GM12878 (cell line): ENCODE measurements around the gene PHKB. TPM values are rescaled to one million over a fixed set of nuclear protein-coding genes. Genes with fewer than 3 reads are reported as not detected.

Experiments
- ATAC-seq: fragments of 200-7000 bp; cut with Tn5 transposase; 3 replicates; pipeline ENCODE4 v1.9.1; 2020; ENCODE audit warnings: mild to moderate bottlenecking, moderate library complexity
- BruUV-seq: library from RNA; stranded (reverse); fragments of 400-500 nt; replicated peaks from 2 replicates; lab custom pipeline; 2021; lab: Mats Ljungman, UMichigan
- CTCF ChIA-PET: fragments of 300-600 bp; sonication (Branson Sonifier 250); formaldehyde crosslinking; extraction: SDS; loops from one replicate; lab custom pipeline; 2021; ENCODE audit warnings: inconsistent platforms; lab: Yijun Ruan, JAX
- POLR2A ChIA-PET: fragments of 350-600 bp; formaldehyde crosslinking; extraction: SDS; loops from one replicate; lab custom pipeline; 2021; ENCODE audit warnings: inconsistent platforms; lab: Charles Lee
- RAD21 ChIA-PET: fragments of 300-600 bp; sonication (Branson Sonifier 250); formaldehyde crosslinking; loops from one replicate; lab custom pipeline; 2023; ENCODE audit warnings: antibody characterized with exemption; ENCODE audit not compliant: unreplicated experiment; lab: Charles Lee
- SMC1A ChIA-PET: fragments of 300-600 bp; sonication (Branson Sonifier 250); formaldehyde crosslinking; loops from one replicate; lab custom pipeline; 2023; ENCODE audit not compliant: unreplicated experiment, uncharacterized antibody; lab: Charles Lee
- DNase-seq: peaks from one replicate; pipeline ENCODE4 v3.0.0-alpha.2; 2011; ENCODE audit warnings: low read depth, low spot score
- FAIRE-seq: peaks from 3 replicates; lab custom pipeline; 2011; peaks lifted over from hg19 to GRCh38; lab: Jason Lieb, UNC
- H2AFZ ChIP-seq: 2 replicates; pipeline ENCODE4 v1.6.0; 2011; ENCODE audit warnings: low read depth, low read length, control low read depth; ENCODE audit not compliant: control insufficient read depth
- H3K27ac ChIP-seq: 2 replicates; pipeline ENCODE4 v1.5.1; 2011; ENCODE audit warnings: control low read depth; ENCODE audit not compliant: control insufficient read depth, insufficient read depth
- H3K27me3 ChIP-seq, 2 experiments: replicated peaks in 1 of 2; 2 replicates each; pipeline versions ENCODE4 v1.6.0 to v1.6.1; 2011; ENCODE audit warnings: low read length in 1 of 2; ENCODE audit not compliant: control insufficient read depth in 2 of 2, insufficient read depth in 2 of 2
- H3K36me3 ChIP-seq, 2 experiments: 2 replicates each; pipeline ENCODE4 v1.5.1; 2011; ENCODE audit warnings: low read length in 1 of 2; ENCODE audit not compliant: control insufficient read depth in 2 of 2, insufficient read depth in 2 of 2
- H3K4me1 ChIP-seq: 2 replicates; pipeline ENCODE4 v1.6.1; 2011; ENCODE audit warnings: mild to moderate bottlenecking, low read length, moderate library complexity, mixed read lengths; ENCODE audit not compliant: control insufficient read depth, insufficient read depth
- H3K4me2 ChIP-seq: 2 replicates; pipeline ENCODE4 v1.6.0; 2011; ENCODE audit warnings: control low read depth; ENCODE audit not compliant: control insufficient read depth, insufficient read depth
- H3K4me3 ChIP-seq: fragments of 200-600 bp; sonication (generic); 2 replicates; pipeline ENCODE4 v1.5.1; 2016
- H3K79me2 ChIP-seq: 2 replicates; pipeline ENCODE4 v1.6.0; 2011; ENCODE audit warnings: low read length; ENCODE audit not compliant: control insufficient read depth, insufficient read depth
- H3K9ac ChIP-seq: 2 replicates; pipeline ENCODE4 v1.8.0; 2011; ENCODE audit warnings: low read length, control low read depth, mixed read lengths; ENCODE audit not compliant: control insufficient read depth, insufficient read depth
- H3K9me3 ChIP-seq: replicated peaks from 3 replicates; pipeline ENCODE4 v1.5.1; 2011; ENCODE audit warnings: mild to moderate bottlenecking, low read length; ENCODE audit not compliant: control insufficient read depth, insufficient read depth
- H4K20me1 ChIP-seq: 2 replicates; pipeline ENCODE4 v1.6.0; 2011; ENCODE audit not compliant: control insufficient read depth, insufficient read depth
- EZH2 ChIP-seq: IDR thresholded peaks from 2 replicates; pipeline ENCODE4 v1.6.1; 2012; ENCODE audit warnings: low read depth, mild to moderate bottlenecking, control low read depth, inconsistent platforms, low read length, borderline replicate concordance; ENCODE audit not compliant: control insufficient read depth
- MYC ChIP-seq: IDR thresholded peaks from 2 replicates; pipeline ENCODE4 v1.6.1; 2011; ENCODE audit warnings: mild to moderate bottlenecking, low read length, moderate library complexity, inconsistent platforms; ENCODE audit not compliant: insufficient read depth, insufficient replicate concordance, insufficient read length, severe bottlenecking
- NR2C2 ChIP-seq: IDR thresholded peaks from 2 replicates; pipeline ENCODE4 v1.6.1; 2011; ENCODE audit warnings: borderline replicate concordance, low read depth; ENCODE audit not compliant: control insufficient read depth, insufficient read length
- RUNX3 ChIP-seq: IDR thresholded peaks from 2 replicates; pipeline ENCODE4 v1.6.1; 2012; ENCODE audit warnings: low read length, inconsistent platforms
- SPI1 ChIP-seq: IDR thresholded peaks from 2 replicates; pipeline ENCODE4 v1.6.1; 2011; ENCODE audit warnings: low read depth, mild to moderate bottlenecking, low read length, moderate library complexity, borderline replicate concordance; ENCODE audit not compliant: insufficient read depth
- WGBS: methylation state at CpG from one replicate; pipeline ENCODE4 v1.1.6; 2016; ENCODE audit warnings: low lambda C conversion rate; ENCODE audit not compliant: insufficient replicate concordance, insufficient coverage; ENCODE audit errors: missing lambda C conversion rate; 5-methylcytosine and 5-hydroxymethylcytosine counted together
- in situ Hi-C: fragments of 300-500 bp; cut with MboI; formaldehyde crosslinking; loops from 9 replicates; pipeline ENCODE4 v1.14.3; 2018; ENCODE audit warnings: mixed read lengths
- intact Hi-C: fragments of 100-400 bp; cut with micrococcal nuclease; formaldehyde crosslinking; loops from one replicate; pipeline ENCODE4 v1.14.2; 2022; ENCODE audit not compliant: unreplicated experiment
- polyA plus RNA-seq, 11 experiments: library from polyadenylated mRNA; depleted of rRNA in 4 of 11; unstranded in 6 of 11; stranded (reverse) in 5 of 11; fragments of >200 nt; fragmentation: Nextera tagmentation in 4 of 11; fragmentation: Illumina TruSeq in 1 of 11; extraction: Ambion mirVana in 4 of 11; extraction: Trizol in 1 of 11; gene quantifications; 1 replicate in 1 of 11; 2 replicates in 10 of 11; pipeline versions ENCODE4 v1.2.1 to v1.2.3, GENCODE V29; 2011 to 2016; ENCODE audit warnings: inconsistent platforms in 2 of 11, missing spikeins in 2 of 11, low read depth in 1 of 11
- total RNA-seq, 4 experiments: library from RNA; depleted of rRNA in 3 of 4; stranded (reverse); fragments of >200 nt in 3 of 4; fragmentation: Illumina TruSeq in 1 of 4; extraction: Trizol in 1 of 4; gene quantifications; 2 replicates each; pipeline versions ENCODE4 v1.2.1 to v1.2.3, GENCODE V29; 2013 to 2021
- TF ChIP-seq, protein P1 (sequence below): IDR thresholded peaks from 2 replicates; pipeline ENCODE4 v1.6.1; 2011; ENCODE audit warnings: borderline replicate concordance, low read depth, mild to moderate bottlenecking, moderate library complexity, low read length; ENCODE audit not compliant: insufficient read depth, poor library complexity, severe bottlenecking
- TF ChIP-seq, protein P2 (sequence below): fragments of 450-650 bp; IDR thresholded peaks from 2 replicates; pipeline ENCODE4 v1.6.1; 2017; ENCODE audit warnings: mild to moderate bottlenecking, moderate library complexity
- TF ChIP-seq, protein P3 (sequence below): fragments of 450-650 bp; IDR thresholded peaks from 2 replicates; pipeline ENCODE4 v1.6.1; 2014; ENCODE audit warnings: mild to moderate bottlenecking

PHKB gene
- total and polyA plus RNA-seq, 10 of the 15 experiments (the other 5 are each of a cell fraction or from before 2014, with no cell fraction given): 14.2 to 65.6 (median 37.0) TPM

DNA sequence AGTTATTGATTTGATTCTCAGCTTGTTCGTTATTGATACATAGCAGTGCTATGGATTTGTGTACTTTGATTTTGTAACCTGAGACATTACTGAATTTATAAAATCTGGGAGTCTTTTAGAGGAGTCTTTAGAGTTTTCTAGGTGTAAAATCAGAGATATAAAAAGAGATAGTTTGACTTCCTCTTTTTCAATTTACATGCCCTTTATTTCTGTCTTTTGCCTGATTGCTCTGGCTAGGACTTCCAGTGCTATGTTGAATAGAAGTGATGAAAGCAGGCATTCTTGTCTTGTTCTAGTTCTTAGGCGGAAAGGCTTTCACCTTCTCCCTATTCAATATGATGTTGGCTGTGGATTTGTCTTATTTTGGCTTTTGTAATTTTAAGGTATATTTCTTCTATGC lies 106.2 kb downstream of the PHKB start:
- H2AFZ ChIP-seq: no peak overlapping the region
- peaks cover 15% of the 10 kb centered on the region for H3K4me1 ChIP-seq
- WGBS: 93% methylated on average over 2 of the region's 2 CpGs
- no peaks in the 10 kb centered on the region; the same call in none of the 2 replicates for H3K79me2 ChIP-seq
- no peak overlapping the region for H3K4me2 ChIP-seq
- FAIRE-seq (no peak), DNase-seq (no peak), ATAC-seq (no peak)
- ChIA-PET POLR2A (no interaction called here), CTCF (no interaction called here), SMC1A (interaction anchor here (1.9 kb wide), 1 partner anchor 18 kb away, joined by 5 read pairs; no protein-coding TSS in a partner anchor), RAD21 (no interaction called here)
- H4K20me1 ChIP-seq: no peaks in the 10 kb centered on the region
- intact Hi-C loops: no loop called here
- H3K4me3 ChIP-seq: no peak overlapping the region
- H3K27me3 ChIP-seq: no peaks in the 10 kb centered on the region
- in situ Hi-C loops: no loop called here
- H3K9me3 ChIP-seq: no peaks in the 10 kb centered on the region; the same call in 1 of the 3 replicates
- no TSS peak for BruUV-seq
- H3K9ac ChIP-seq: no peak overlapping the region
- no peak overlapping the region for H3K27ac ChIP-seq
- peak; percentile 56; the same call in 1 of the 2 replicates for TF ChIP-seq SPI1
- TF ChIP-seq, protein P1, sequence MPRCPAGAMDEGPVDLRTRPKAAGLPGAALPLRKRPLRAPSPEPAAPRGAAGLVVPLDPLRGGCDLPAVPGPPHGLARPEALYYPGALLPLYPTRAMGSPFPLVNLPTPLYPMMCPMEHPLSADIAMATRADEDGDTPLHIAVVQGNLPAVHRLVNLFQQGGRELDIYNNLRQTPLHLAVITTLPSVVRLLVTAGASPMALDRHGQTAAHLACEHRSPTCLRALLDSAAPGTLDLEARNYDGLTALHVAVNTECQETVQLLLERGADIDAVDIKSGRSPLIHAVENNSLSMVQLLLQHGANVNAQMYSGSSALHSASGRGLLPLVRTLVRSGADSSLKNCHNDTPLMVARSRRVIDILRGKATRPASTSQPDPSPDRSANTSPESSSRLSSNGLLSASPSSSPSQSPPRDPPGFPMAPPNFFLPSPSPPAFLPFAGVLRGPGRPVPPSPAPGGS: no peak
- peaks cover 3 to 9% of the 10 kb centered on the region in 2 experiments; a peak in 3 of 4 replicates for H3K36me3 ChIP-seq

DNA sequence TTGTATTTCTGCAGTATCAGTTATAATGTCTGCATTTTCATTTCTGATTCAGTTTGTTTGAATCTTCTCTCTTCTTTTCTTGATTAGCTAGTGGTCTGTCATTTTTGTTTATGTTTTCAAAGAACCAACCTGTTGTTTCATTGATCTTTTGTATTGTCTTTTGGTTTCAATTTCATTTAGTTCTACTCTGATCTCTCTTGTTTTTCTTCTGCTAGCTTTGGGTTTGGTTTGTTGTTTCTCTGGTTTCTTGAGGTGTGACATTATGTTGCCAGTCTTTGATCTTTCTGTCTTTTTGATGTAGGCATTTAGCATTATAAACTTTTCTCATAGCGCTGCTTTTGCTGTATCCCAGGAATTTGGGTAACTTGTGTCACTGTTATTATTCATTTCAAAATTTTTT lies 107.2 kb downstream of the PHKB start:
- in situ Hi-C loops: no loop called here
- ChIA-PET POLR2A (interaction anchor here (0.5 kb wide), 1 partner anchor 40 kb away, joined by 5 read pairs; no protein-coding TSS in a partner anchor), CTCF (interaction anchor here (0.7 kb wide), 1 partner anchor 74 kb away, joined by 3 read pairs; no protein-coding TSS in a partner anchor), SMC1A (interaction anchor here (1.1 to 1.9 kb wide), 5 partner anchors 11 to 74 kb away, joined by 3 to 6 read pairs (median 4); no protein-coding TSS in a partner anchor), RAD21 (interaction anchor here (0.6 to 1.2 kb wide), 3 partner anchors 10 to 104 kb away, joined by 3 read pairs; no protein-coding TSS in a partner anchor)
- Histone ChIP-seq H3K9ac (no peak overlapping the region), H3K79me2 (no peaks in the 10 kb centered on the region; the same call in none of the 2 replicates), H3K4me2 (no peak overlapping the region), H3K27me3 (no peaks in the 10 kb centered on the region), H2AFZ (no peak overlapping the region), H4K20me1 (no peaks in the 10 kb centered on the region), H3K4me3 (no peak overlapping the region), H3K27ac (no peak overlapping the region), H3K9me3 (peaks cover under 1% of the 10 kb centered on the region; the same call in 2 of the 3 replicates), H3K36me3 (peaks cover 6 to 10% of the 10 kb centered on the region in 2 experiments; a peak in 3 of 4 replicates), H3K4me1 (peaks cover 16% of the 10 kb centered on the region)
- intact Hi-C loops: no loop called here
- BruUV-seq: no TSS peak
- DNase-seq: no peak
- WGBS: 100% methylated on average over 1 of the region's 1 CpG
- peak; percentile 47; the same call in 2 of the 3 replicates for ATAC-seq
- no peak for FAIRE-seq
- TF ChIP-seq, protein P2, sequence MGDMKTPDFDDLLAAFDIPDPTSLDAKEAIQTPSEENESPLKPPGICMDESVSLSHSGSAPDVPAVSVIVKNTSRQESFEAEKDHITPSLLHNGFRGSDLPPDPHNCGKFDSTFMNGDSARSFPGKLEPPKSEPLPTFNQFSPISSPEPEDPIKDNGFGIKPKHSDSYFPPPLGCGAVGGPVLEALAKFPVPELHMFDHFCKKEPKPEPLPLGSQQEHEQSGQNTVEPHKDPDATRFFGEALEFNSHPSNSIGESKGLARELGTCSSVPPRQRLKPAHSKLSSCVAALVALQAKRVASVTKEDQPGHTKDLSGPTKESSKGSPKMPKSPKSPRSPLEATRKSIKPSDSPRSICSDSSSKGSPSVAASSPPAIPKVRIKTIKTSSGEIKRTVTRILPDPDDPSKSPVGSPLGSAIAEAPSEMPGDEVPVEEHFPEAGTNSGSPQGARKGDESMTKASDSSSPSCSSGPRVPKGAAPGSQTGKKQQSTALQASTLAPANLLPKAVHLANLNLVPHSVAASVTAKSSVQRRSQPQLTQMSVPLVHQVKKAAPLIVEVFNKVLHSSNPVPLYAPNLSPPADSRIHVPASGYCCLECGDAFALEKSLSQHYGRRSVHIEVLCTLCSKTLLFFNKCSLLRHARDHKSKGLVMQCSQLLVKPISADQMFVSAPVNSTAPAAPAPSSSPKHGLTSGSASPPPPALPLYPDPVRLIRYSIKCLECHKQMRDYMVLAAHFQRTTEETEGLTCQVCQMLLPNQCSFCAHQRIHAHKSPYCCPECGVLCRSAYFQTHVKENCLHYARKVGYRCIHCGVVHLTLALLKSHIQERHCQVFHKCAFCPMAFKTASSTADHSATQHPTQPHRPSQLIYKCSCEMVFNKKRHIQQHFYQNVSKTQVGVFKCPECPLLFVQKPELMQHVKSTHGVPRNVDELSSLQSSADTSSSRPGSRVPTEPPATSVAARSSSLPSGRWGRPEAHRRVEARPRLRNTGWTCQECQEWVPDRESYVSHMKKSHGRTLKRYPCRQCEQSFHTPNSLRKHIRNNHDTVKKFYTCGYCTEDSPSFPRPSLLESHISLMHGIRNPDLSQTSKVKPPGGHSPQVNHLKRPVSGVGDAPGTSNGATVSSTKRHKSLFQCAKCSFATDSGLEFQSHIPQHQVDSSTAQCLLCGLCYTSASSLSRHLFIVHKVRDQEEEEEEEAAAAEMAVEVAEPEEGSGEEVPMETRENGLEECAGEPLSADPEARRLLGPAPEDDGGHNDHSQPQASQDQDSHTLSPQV: no peak
- TF ChIP-seq EZH2 (no peak), NR2C2 (no peak), MYC (no peak), RUNX3 (no peak)
- TF ChIP-seq, protein P3, sequence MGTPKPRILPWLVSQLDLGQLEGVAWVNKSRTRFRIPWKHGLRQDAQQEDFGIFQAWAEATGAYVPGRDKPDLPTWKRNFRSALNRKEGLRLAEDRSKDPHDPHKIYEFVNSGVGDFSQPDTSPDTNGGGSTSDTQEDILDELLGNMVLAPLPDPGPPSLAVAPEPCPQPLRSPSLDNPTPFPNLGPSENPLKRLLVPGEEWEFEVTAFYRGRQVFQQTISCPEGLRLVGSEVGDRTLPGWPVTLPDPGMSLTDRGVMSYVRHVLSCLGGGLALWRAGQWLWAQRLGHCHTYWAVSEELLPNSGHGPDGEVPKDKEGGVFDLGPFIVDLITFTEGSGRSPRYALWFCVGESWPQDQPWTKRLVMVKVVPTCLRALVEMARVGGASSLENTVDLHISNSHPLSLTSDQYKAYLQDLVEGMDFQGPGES: no peak
